Activated CD8-positive, alpha-beta T cell treated with anti-CD3 and anti-CD28 coated beads for 36 hours (primary cell): Measurements from ENCODE around the gene ADGRE3. TPM values are rescaled to one million over a fixed set of nuclear protein-coding genes. Genes with fewer than 3 reads are reported as not detected.
"Not testable (repeated sequence)": the region's sequence is repeated elsewhere in the genome, so short reads cannot be mapped to it uniquely, and the experiment has no call there.

Source experiments
- ATAC-seq: fragments of 200-7000 bp; cut with Tn5 transposase; one replicate; pipeline ENCODE4 v1.10.0; 2021; ENCODE audit warnings: mild to moderate bottlenecking, moderate library complexity
- CTCF ChIA-PET: fragments of 350-600 bp; sonication (Branson Sonifier 250); formaldehyde crosslinking; loops from one replicate; lab custom pipeline; 2021; ENCODE audit warnings: antibody characterized with exemption; lab: Charles Lee
- POLR2A ChIA-PET: fragments of 350-600 bp; sonication (Branson Sonifier 250); formaldehyde crosslinking; loops from one replicate; lab custom pipeline; 2021; ENCODE audit warnings: antibody characterized with exemption; lab: Charles Lee
- DNase-seq: peaks from one replicate; pipeline ENCODE4 v3.0.0-alpha.2; 2020
- H3K27ac Mint-ChIP-seq: one replicate; pipeline ENCODE4 v1.8.0; 2021; ENCODE audit warnings: mild to moderate bottlenecking, mixed read lengths
- H3K27me3 Mint-ChIP-seq: one replicate; pipeline ENCODE4 v1.8.0; 2021; ENCODE audit warnings: mixed read lengths
- H3K36me3 Mint-ChIP-seq: one replicate; pipeline ENCODE4 v1.8.0; 2021; ENCODE audit warnings: low read depth, mixed read lengths
- H3K4me1 Mint-ChIP-seq: one replicate; pipeline ENCODE4 v1.8.0; 2021; ENCODE audit warnings: low read depth, mixed read lengths
- H3K4me3 Mint-ChIP-seq: one replicate; pipeline ENCODE4 v1.8.0; 2021; ENCODE audit warnings: mild to moderate bottlenecking, moderate library complexity, mixed read lengths
- H3K9me3 Mint-ChIP-seq: one replicate; pipeline ENCODE4 v1.8.0; 2021; ENCODE audit warnings: mixed read lengths
- CTCF ChIP-seq: fragments of 200-600 bp; IDR thresholded peaks from one replicate; pipeline ENCODE4 v1.8.0; 2022; ENCODE audit warnings: antibody characterized with exemption, mild to moderate bottlenecking
- intact Hi-C: fragments of 100-400 bp; cut with micrococcal nuclease; formaldehyde crosslinking; loops from one replicate; pipeline ENCODE4 v1.10.0; 2022
- total RNA-seq, 2 experiments: library from RNA; stranded (reverse); gene quantifications; one replicate each; pipeline ENCODE4 v1.2.3, GENCODE V29; 2021

ADGRE3 gene
- total RNA-seq, 2 experiments from 2014 or later, result not detected

GRCh38 chr19:14619404-14619803, 55.2 kb downstream of the ADGRE3 start:
- no peak for DNase-seq
- no peak overlapping the region for H3K4me3 Mint-ChIP-seq
- no peak for ATAC-seq
- H3K27me3 Mint-ChIP-seq, result peaks cover 4% of the 10 kb centered on the region
- intact Hi-C loops, result no loop called here
- no peak for TF ChIP-seq CTCF
- no peaks in the 10 kb centered on the region for H3K4me1 Mint-ChIP-seq
- no peaks in the 10 kb centered on the region for H3K36me3 Mint-ChIP-seq
- POLR2A ChIA-PET, result interaction anchor here (0.6 kb wide), 1 partner anchor 18 kb away, joined by 4 read pairs; no protein-coding TSS in a partner anchor
- peaks cover 11% of the 10 kb centered on the region for H3K9me3 Mint-ChIP-seq
- CTCF ChIA-PET, result no interaction called here
- H3K27ac Mint-ChIP-seq, result no peak overlapping the region

GRCh38 chr19:14616407-14616806, 58.2 kb downstream of the ADGRE3 start:
- ATAC-seq (no peak), DNase-seq (no peak)
- Mint-ChIP-seq H3K27me3 (peaks cover 4% of the 10 kb centered on the region), H3K27ac (no peak overlapping the region), H3K9me3 (peaks cover 11% of the 10 kb centered on the region), H3K4me1 (peaks cover 4% of the 10 kb centered on the region), H3K36me3 (no peaks in the 10 kb centered on the region), H3K4me3 (no peak overlapping the region)
- CTCF ChIA-PET, result interaction anchor here (0.7 kb wide), 1 partner anchor 70 kb away, joined by 3 read pairs; no protein-coding TSS in a partner anchor
- intact Hi-C loops, result no loop called here
- POLR2A ChIA-PET, result interaction anchor here (0.7 kb wide), 1 partner anchor 432 kb away, joined by 3 read pairs; no protein-coding TSS in a partner anchor
- no peak for TF ChIP-seq CTCF

- Mint-ChIP-seq H3K9me3 (peaks cover 11% of the 10 kb centered on the region), H3K27ac (no peak overlapping the region), H3K36me3 (no peaks in the 10 kb centered on the region), H3K4me1 (peaks cover 4% of the 10 kb centered on the region), H3K4me3 (no peak overlapping the region), H3K27me3 (peaks cover 4% of the 10 kb centered on the region)
- no peak for DNase-seq
- intact Hi-C loops, result no loop called here
- POLR2A ChIA-PET, result interaction anchor here (0.6 kb wide), 1 partner anchor 1543 kb away, joined by 3 read pairs; no protein-coding TSS in a partner anchor
- ATAC-seq, result no peak
- CTCF ChIA-PET, result interaction anchor here (0.7 kb wide), 1 partner anchor 71 kb away, joined by 3 read pairs; no protein-coding TSS in a partner anchor
- TF ChIP-seq CTCF, result no peak
Measured at GRCh38 chr19:14615623-14616022, 59.0 kb downstream of the ADGRE3 start.

GRCh38 chr19:14614099-14614412, 60.6 kb downstream of the ADGRE3 start:
- no peak overlapping the region for H3K4me3 Mint-ChIP-seq

GRCh38 chr19:14613399-14614098, 61.1 kb downstream of the ADGRE3 start:
- H3K9me3 Mint-ChIP-seq, H3K36me3 Mint-ChIP-seq, H3K27ac Mint-ChIP-seq, H3K27me3 Mint-ChIP-seq, intact Hi-C loops, H3K4me3 Mint-ChIP-seq, POLR2A ChIA-PET, ATAC-seq, DNase-seq, H3K4me1 Mint-ChIP-seq, CTCF ChIA-PET: not testable (repeated sequence)

More at GRCh38 chr19:14614099-14614412, 60.6 kb downstream of the ADGRE3 start:
- intact Hi-C loops, result no loop called here
- Mint-ChIP-seq H3K9me3 (peaks cover 3% of the 10 kb centered on the region), H3K4me1 (peaks cover 4% of the 10 kb centered on the region), H3K36me3 (no peaks in the 10 kb centered on the region), H3K27ac (no peak overlapping the region), H3K27me3 (peaks cover 4% of the 10 kb centered on the region)
- ATAC-seq (no peak), DNase-seq (no peak)
- CTCF ChIA-PET, result no interaction called here
- no peak for TF ChIP-seq CTCF
- POLR2A ChIA-PET, result no interaction called here
